Stimulated activated CD4-positive, alpha-beta T cell treated with anti-CD3 and anti-CD28 coated beads, Interleukin-15, amount 100 ng/mL, for 1 hour (primary cell): ENCODE results near the gene MSANTD1.

Source experiments
- DNase-seq, 2 donors: peaks; one replicate each; pipeline ENCODE4 v3.0.0-alpha.2; 2020; ENCODE audit warnings: low read depth in 1 of 2, low spot score in 1 of 2

Gene MSANTD1

GRCh38 chr4:3215733-3216132, 33.2 kb upstream of the MSANTD1 start:
- DNase-seq = no peak

DNA sequence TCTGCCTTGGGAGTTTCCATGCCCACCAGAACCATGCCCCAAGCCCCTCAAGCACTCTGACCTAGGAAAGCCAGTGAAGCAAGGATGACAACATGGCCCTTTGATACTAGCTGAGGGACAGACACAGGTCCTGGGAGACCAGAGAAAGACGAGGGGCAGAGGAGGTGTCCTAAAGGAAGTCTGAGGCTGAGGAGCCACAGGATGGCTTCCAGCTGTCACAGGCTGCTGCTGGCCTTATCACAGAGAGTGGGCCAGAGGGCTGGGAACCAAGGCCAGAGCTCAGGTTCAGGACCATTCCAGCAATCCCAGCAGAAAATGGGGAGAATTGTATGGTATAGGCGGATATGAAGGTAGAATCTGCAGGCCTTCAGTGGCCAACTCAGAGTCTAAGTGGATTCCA, 31.7 kb upstream of the MSANTD1 start:
- no peak for DNase-seq

DNA sequence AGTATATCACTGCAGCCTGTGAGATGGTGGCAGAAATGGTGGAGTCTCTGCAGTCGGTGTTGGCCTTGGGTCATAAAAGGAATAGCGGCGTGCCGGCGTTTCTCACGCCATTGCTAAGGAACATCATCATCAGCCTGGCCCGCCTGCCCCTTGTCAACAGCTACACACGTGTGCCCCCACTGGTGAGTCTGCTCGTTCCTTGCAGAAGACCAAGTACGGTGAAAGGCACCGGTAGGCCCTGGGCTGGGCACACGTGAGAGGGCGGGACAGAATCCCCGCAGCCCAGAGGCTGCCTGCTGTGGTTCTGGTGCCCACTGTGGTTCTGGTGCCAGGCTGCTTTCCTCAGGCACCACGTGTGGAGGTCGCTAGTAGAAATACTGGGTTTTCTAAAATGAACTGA, 31.2 kb upstream of the MSANTD1 start:
- DNase-seq = no peak

DNA sequence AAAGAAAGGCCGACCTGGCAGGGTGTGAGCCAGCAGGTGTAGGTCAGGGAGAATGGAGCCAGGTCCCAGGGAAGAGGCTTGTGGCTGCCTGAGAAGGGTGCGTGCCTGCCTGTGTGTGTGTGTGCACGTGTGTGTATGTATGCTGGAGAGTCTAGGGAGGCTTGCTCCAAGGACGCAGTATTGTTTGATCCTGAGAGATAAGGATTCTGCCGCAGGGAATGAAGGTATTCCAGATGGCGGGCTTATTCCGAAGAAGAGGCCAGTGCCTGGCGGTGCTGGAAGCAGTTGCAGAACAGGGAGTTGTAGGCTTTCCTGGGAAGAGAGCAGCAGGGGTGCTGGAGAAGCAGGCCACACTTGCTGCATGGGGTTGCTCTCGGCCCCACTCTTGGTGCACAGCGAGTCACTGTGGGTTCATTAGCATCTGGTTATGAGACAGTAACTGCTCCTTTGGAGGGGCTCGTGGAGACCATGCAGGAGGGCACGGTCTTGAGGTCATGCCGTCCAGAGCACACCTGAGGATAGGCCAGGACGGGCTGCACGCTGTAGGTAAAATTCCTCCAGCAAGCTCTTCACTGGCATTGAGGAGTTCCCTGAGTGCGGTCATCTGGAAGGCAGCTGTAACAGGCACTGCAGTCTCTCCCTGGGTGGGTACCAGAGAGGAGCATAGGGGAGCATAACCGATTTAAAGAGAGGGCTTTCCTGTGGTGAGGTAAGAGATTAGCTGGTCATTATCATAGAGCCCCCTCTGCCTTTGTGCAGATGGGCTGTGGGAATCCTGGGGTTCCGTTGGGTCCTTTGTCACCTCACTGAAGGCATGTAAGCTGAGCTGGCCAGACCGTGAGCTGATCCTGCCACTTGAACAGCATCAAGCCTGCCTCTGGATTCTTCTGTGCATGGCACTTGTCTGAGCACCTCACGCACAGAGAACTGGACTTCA, 29.9 kb upstream of the MSANTD1 start:
- DNase-seq = no peak

GRCh38 chr4:3219761-3220475, 29.0 kb upstream of the MSANTD1 start:
- DNase-seq = no peak

GRCh38 chr4:3220476-3221183, 28.3 kb upstream of the MSANTD1 start:
- no peak for DNase-seq

- DNase-seq = no peak
Observed at GRCh38 chr4:3221184-3221494, 27.8 kb upstream of the MSANTD1 start.

DNA sequence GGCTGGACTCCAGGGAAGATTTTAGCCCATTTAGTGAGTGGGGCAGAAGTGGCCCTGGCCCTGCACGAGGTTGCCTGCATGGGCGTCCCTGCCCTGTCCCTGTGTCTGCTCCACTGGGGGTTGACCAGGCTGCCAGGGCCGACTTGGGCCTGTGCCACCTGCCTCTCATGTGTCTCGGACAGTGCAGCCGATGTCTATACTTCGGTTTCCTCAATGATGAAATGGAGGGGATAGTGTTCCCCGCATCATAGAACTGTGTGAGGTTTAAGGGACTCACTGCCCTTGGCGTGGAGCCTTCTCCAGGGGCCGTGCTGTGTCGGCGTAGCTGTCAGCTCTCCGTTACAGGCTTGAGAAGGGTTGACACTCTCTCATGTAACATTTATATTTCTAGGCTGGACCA, 27.0 kb upstream of the MSANTD1 start:
- no peak for DNase-seq

DNA sequence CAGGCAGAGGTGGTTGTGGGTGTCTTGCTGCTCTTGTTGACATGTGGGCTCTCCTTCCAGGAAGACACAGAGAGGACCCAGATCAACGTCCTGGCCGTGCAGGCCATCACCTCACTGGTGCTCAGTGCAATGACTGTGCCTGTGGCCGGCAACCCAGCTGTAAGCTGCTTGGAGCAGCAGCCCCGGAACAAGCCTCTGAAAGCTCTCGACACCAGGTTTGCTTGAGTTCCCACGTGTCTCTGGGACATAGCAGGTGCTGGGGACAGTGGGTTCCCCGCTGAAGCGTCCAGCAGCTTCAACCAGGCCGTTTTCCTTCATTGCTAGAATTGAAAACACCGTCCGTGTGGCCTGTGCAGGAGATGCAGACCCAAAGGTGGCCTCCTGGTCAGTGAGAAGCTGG, 25.6 kb upstream of the MSANTD1 start:
- no peak for DNase-seq

GRCh38 chr4:3223956-3224748, 24.8 kb upstream of the MSANTD1 start:
- no peak for DNase-seq

- DNase-seq = no peak
Observed at GRCh38 chr4:3225071-3225850, 23.7 kb upstream of the MSANTD1 start.

GRCh38 chr4:3225936-3226335, 23.0 kb upstream of the MSANTD1 start:
- no peak for DNase-seq

DNA sequence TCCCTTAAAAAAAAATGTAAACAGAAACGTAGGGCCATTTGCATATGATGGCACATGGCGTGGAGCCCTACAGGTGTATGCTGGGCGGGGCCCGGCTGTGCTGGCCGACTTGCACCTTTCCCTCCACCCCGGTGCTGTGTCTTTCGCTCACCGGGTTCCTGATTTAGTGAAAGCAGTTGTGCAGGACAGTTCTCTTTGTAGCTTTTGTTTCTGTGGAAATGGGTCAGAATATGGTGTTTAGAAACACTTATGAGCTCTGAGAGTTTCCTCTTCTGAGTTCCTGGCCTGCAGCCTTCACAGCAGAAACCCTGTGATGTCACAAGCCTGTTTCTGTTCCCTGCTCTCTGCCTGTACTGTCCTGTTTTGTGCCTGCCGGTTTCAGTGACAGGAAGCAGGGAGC, 22.5 kb upstream of the MSANTD1 start:
- no peak for DNase-seq

- DNase-seq = no peak
Observed at GRCh38 chr4:3226944-3227343, 22.0 kb upstream of the MSANTD1 start.

DNA sequence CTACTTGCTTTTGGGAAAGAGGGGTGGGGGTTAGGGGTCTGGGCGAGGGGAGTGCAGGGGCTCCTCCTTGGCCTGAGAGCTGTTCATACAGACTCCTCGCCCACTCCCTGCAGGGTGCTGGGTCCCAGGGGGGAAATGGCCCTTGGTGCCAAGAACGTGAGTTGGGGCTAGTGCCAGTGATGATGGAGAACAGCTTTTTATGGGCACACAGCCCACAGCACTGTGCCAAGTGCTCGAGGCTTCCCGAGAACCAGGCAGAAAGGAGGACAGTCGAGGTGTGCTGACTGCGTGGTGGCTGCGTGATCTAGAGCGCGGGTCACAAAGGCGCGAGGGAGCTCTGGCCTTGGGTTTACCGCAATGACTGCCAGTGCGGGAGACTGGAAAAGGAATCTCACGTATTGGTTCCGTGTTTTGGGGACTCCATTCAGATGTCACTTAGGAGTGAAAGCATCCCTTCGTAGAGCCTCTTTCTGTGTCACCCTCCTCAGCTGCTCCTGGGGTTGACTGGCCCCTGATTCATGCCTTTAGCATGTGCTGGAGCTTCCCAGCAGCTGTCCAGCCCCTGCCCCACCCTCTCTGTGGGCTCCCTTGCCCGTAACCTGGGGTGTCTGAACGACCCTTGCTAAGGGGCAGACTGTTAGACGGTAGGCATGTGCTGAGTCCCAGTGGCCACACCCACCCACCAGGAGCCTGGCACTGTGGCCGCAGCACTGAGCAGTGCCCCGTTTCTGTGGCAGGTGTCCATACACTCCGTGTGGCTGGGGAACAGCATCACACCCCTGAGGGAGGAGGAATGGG, 20.9 kb upstream of the MSANTD1 start:
- no peak for DNase-seq

GRCh38 chr4:3228881-3229280, 20.1 kb upstream of the MSANTD1 start:
- no peak for DNase-seq

- DNase-seq = no peak
Observed at GRCh38 chr4:3229328-3229727, 19.6 kb upstream of the MSANTD1 start.

DNA sequence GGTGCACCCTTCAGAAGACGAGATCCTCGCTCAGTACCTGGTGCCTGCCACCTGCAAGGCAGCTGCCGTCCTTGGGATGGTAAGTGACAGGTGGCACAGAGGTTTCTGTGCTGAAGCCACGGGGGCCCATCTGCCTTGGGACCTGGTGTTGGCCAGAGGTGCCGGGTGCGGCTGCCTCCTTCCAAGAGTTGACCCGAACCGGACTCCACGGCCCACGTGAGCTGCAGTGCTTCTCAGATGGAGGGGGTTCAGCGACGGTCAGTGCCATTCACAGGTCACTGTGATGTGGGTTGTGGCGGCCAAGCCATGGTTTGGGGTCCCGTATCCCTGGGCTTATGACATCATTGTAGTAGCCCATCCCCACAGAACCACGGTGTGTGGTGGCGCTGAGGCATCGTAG, 19.0 kb upstream of the MSANTD1 start:
- DNase-seq = no peak

DNA sequence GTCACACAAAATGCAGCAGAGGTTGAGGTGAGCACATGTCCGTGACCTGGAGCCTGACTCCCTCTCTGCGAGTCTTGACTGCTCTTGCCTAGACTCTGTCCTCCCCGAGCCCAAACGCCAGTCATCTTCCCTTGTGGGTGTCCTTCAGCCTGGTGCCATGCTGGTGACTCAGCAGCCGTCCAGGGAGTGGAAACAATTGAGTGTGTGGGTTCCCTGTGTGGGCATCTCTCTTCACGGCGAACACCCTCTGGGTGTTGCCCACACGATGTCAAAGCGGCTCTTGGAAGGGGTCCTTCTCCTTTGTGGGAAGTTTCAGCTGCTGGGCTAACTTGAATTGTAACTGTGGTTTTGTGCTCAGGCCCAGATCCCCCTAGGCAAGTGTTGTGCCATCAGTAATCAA, 17.5 kb upstream of the MSANTD1 start:
- DNase-seq = no peak

DNA sequence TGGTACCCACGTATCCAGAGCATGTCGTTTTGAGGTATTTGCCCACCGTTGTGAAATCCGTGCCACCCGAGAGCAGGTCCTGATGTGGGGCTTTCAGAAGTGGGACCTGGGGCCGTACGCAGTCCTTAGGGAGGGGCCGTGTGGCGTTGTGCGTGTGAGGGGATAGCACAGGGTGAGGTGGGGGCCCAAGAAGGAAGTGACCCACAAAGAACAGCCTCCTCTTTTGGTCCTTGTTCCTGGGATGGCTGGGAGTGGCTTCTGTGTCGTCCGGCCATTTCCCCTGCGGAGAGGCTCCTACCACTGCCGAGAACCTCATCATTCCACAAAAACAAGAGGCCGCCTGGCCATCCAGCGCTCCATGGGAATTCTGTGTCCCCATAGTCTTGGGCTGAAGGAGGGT, 17.0 kb upstream of the MSANTD1 start:
- DNase-seq = no peak
